Activated naive CD8-positive, alpha-beta T cell treated with anti-CD3 and anti-CD28 coated beads, Interleukin-2, amount 50 U/mL, for 24 hours (primary cell): ENCODE data around the gene PPP4R3A.
A peak's percentile ranks its signal among the peaks of the same experiment; 100 is the strongest.

Experiments used
- ATAC-seq: fragments of 150-1000 bp; cut with Tn5 transposase; one replicate; pipeline ENCODE4 v1.10.0; 2021
- DNase-seq: peaks from one replicate; pipeline ENCODE4 v3.0.0; 2021
- H3K27ac Mint-ChIP-seq: one replicate; pipeline ENCODE4 v1.8.0; 2021; ENCODE audit warnings: mild to moderate bottlenecking, mixed read lengths
- H3K27me3 Mint-ChIP-seq: one replicate; pipeline ENCODE4 v1.8.0; 2021; ENCODE audit warnings: mixed read lengths
- H3K36me3 Mint-ChIP-seq: one replicate; pipeline ENCODE4 v1.8.0; 2021; ENCODE audit warnings: low read depth, mixed read lengths
- H3K4me1 Mint-ChIP-seq: one replicate; pipeline ENCODE4 v1.8.0; 2021; ENCODE audit warnings: mixed read lengths
- H3K4me3 Mint-ChIP-seq: one replicate; pipeline ENCODE4 v1.8.0; 2021; ENCODE audit warnings: mild to moderate bottlenecking, moderate library complexity, mixed read lengths
- H3K9me3 Mint-ChIP-seq: one replicate; pipeline ENCODE4 v1.8.0; 2021; ENCODE audit warnings: mixed read lengths

The PPP4R3A gene

GRCh38 chr14:91484186-91484585 lies 25.9 kb downstream of the PPP4R3A start:
- H3K27ac Mint-ChIP-seq: peak overlapping the region; percentile 70
- no peak for ATAC-seq

GRCh38 chr14:91482263-91483013 lies 27.7 kb downstream of the PPP4R3A start:
- Mint-ChIP-seq H3K27me3 (no peaks in the 10 kb centered on the region), H3K4me1 (peaks cover 46% of the 10 kb centered on the region), H3K4me3 (no peak overlapping the region), H3K9me3 (no peaks in the 10 kb centered on the region), H3K27ac (no peak overlapping the region), H3K36me3 (peaks cover 74% of the 10 kb centered on the region)
- ATAC-seq: no peak
- no peak for DNase-seq

More at GRCh38 chr14:91484186-91484585, 25.9 kb downstream of the PPP4R3A start:
- no peak for DNase-seq
- peaks cover 70% of the 10 kb centered on the region for H3K36me3 Mint-ChIP-seq
- peaks cover 44% of the 10 kb centered on the region for H3K4me1 Mint-ChIP-seq
- H3K4me3 Mint-ChIP-seq: no peak overlapping the region
- H3K9me3 Mint-ChIP-seq: no peaks in the 10 kb centered on the region
- H3K27me3 Mint-ChIP-seq: no peaks in the 10 kb centered on the region

- Mint-ChIP-seq H3K27me3 (no peaks in the 10 kb centered on the region), H3K36me3 (peaks cover 72% of the 10 kb centered on the region), H3K4me3 (no peak overlapping the region), H3K9me3 (no peaks in the 10 kb centered on the region), H3K27ac (peak overlapping the region; percentile 18), H3K4me1 (peaks cover 14% of the 10 kb centered on the region)
- ATAC-seq (no peak), DNase-seq (no peak)
These were observed 32.7 kb downstream of the PPP4R3A start for GRCh38 chr14:91477388-91477787.

- no peak for ATAC-seq
- H3K4me3 Mint-ChIP-seq: no peak overlapping the region
- no peak for DNase-seq
- peaks cover 69% of the 10 kb centered on the region for H3K36me3 Mint-ChIP-seq
- H3K4me1 Mint-ChIP-seq: peaks cover 14% of the 10 kb centered on the region
- H3K27me3 Mint-ChIP-seq: no peaks in the 10 kb centered on the region
- no peaks in the 10 kb centered on the region for H3K9me3 Mint-ChIP-seq
- no peak overlapping the region for H3K27ac Mint-ChIP-seq
These were observed 37.1 kb downstream of the PPP4R3A start for GRCh38 chr14:91473046-91473445.

- no peak overlapping the region for H3K27ac Mint-ChIP-seq
- H3K27me3 Mint-ChIP-seq: no peaks in the 10 kb centered on the region
- ATAC-seq: no peak
- H3K4me1 Mint-ChIP-seq: peaks cover 22% of the 10 kb centered on the region
- peaks cover 67% of the 10 kb centered on the region for H3K36me3 Mint-ChIP-seq
- no peaks in the 10 kb centered on the region for H3K9me3 Mint-ChIP-seq
- H3K4me3 Mint-ChIP-seq: no peak overlapping the region
- DNase-seq: no peak
These were observed 39.9 kb downstream of the PPP4R3A start for GRCh38 chr14:91470216-91470615.

- H3K4me3 Mint-ChIP-seq: no peak overlapping the region
- no peaks in the 10 kb centered on the region for H3K27me3 Mint-ChIP-seq
- H3K4me1 Mint-ChIP-seq: peaks cover 36% of the 10 kb centered on the region
- peaks cover 71% of the 10 kb centered on the region for H3K36me3 Mint-ChIP-seq
- ATAC-seq (no peak), DNase-seq (no peak)
- H3K27ac Mint-ChIP-seq: peak overlapping the region; percentile 73
- no peaks in the 10 kb centered on the region for H3K9me3 Mint-ChIP-seq
These were observed 43.9 kb downstream of the PPP4R3A start for GRCh38 chr14:91466192-91466591.

- Mint-ChIP-seq H3K27ac (peak overlapping the region; percentile 85), H3K9me3 (no peaks in the 10 kb centered on the region), H3K27me3 (no peaks in the 10 kb centered on the region), H3K36me3 (peaks cover 69% of the 10 kb centered on the region), H3K4me1 (peaks cover 33% of the 10 kb centered on the region), H3K4me3 (no peak overlapping the region)
- peak; percentile 90 for ATAC-seq
- no peak for DNase-seq
These were observed 45.4 kb downstream of the PPP4R3A start for GRCh38 chr14:91464615-91465205.

- Mint-ChIP-seq H3K36me3 (peaks cover 82% of the 10 kb centered on the region), H3K27ac (peak overlapping the region; percentile 16), H3K4me1 (peaks cover 31% of the 10 kb centered on the region), H3K9me3 (no peaks in the 10 kb centered on the region), H3K4me3 (no peak overlapping the region), H3K27me3 (no peaks in the 10 kb centered on the region)
- no peak for DNase-seq
- no peak for ATAC-seq
These were observed 51.5 kb downstream of the PPP4R3A start for GRCh38 chr14:91458612-91459011.

GRCh38 chr14:91456283-91456682 lies 53.8 kb downstream of the PPP4R3A start:
- H3K4me3 Mint-ChIP-seq: no peak overlapping the region
- peaks cover 65% of the 10 kb centered on the region for H3K36me3 Mint-ChIP-seq
- H3K4me1 Mint-ChIP-seq: peaks cover 31% of the 10 kb centered on the region
- no peaks in the 10 kb centered on the region for H3K27me3 Mint-ChIP-seq
- peak overlapping the region; percentile 64 for H3K27ac Mint-ChIP-seq
- DNase-seq: no peak
- no peaks in the 10 kb centered on the region for H3K9me3 Mint-ChIP-seq
- no peak for ATAC-seq

GRCh38 chr14:91454580-91454979 lies 55.5 kb downstream of the PPP4R3A start:
- no peaks in the 10 kb centered on the region for H3K27me3 Mint-ChIP-seq
- no peaks in the 10 kb centered on the region for H3K9me3 Mint-ChIP-seq

GRCh38 chr14:91454155-91454554 lies 56.0 kb downstream of the PPP4R3A start:
- Mint-ChIP-seq H3K4me3 (no peak overlapping the region), H3K36me3 (peaks cover 47% of the 10 kb centered on the region), H3K27ac (peak overlapping the region; percentile 34), H3K4me1 (peaks cover 28% of the 10 kb centered on the region), H3K27me3 (no peaks in the 10 kb centered on the region), H3K9me3 (no peaks in the 10 kb centered on the region)
- DNase-seq (no peak), ATAC-seq (peak; percentile 48)

More at GRCh38 chr14:91454580-91454979, 55.5 kb downstream of the PPP4R3A start:
- Mint-ChIP-seq H3K27ac (peak overlapping the region; percentile 34), H3K36me3 (peaks cover 52% of the 10 kb centered on the region), H3K4me3 (no peak overlapping the region), H3K4me1 (peaks cover 28% of the 10 kb centered on the region)
- DNase-seq (no peak), ATAC-seq (no peak)

GRCh38 chr14:91453744-91454143 lies 56.4 kb downstream of the PPP4R3A start:
- Mint-ChIP-seq H3K27me3 (no peaks in the 10 kb centered on the region), H3K4me1 (peaks cover 28% of the 10 kb centered on the region), H3K27ac (peak overlapping the region; percentile 34), H3K4me3 (no peak overlapping the region), H3K9me3 (no peaks in the 10 kb centered on the region), H3K36me3 (peaks cover 44% of the 10 kb centered on the region)
- ATAC-seq (peak; percentile 30), DNase-seq (no peak)

- Mint-ChIP-seq H3K27me3 (peaks cover 5% of the 10 kb centered on the region), H3K4me3 (no peak overlapping the region), H3K9me3 (peaks cover 4% of the 10 kb centered on the region), H3K36me3 (peaks cover 2% of the 10 kb centered on the region), H3K27ac (no peak overlapping the region), H3K4me1 (no peaks in the 10 kb centered on the region)
- ATAC-seq (no peak), DNase-seq (no peak)
These were observed 65.6 kb downstream of the PPP4R3A start for GRCh38 chr14:91444335-91445020.

- ATAC-seq (no peak), DNase-seq (no peak)
- Mint-ChIP-seq H3K9me3 (peaks cover 7% of the 10 kb centered on the region), H3K4me3 (no peak overlapping the region), H3K27me3 (peaks cover 7% of the 10 kb centered on the region), H3K36me3 (peaks cover 5% of the 10 kb centered on the region), H3K4me1 (no peaks in the 10 kb centered on the region), H3K27ac (no peak overlapping the region)
These were observed 70.8 kb downstream of the PPP4R3A start for GRCh38 chr14:91439345-91439744.

GRCh38 chr14:91438845-91439244 lies 71.3 kb downstream of the PPP4R3A start:
- Mint-ChIP-seq H3K4me3 (no peak overlapping the region), H3K27ac (no peak overlapping the region), H3K9me3 (peaks cover 7% of the 10 kb centered on the region), H3K27me3 (peaks cover 7% of the 10 kb centered on the region), H3K36me3 (peaks cover 5% of the 10 kb centered on the region), H3K4me1 (no peaks in the 10 kb centered on the region)
- ATAC-seq (no peak), DNase-seq (no peak)
